Ammon's horn (tissue), 1 donor: ENCODE results near the gene VSIG2.

Experiments used
- DNase-seq: peaks from one replicate; pipeline ENCODE4 v3.0.0-alpha.2; 2016; ENCODE audit warnings: low spot score

VSIG2 gene

DNA sequence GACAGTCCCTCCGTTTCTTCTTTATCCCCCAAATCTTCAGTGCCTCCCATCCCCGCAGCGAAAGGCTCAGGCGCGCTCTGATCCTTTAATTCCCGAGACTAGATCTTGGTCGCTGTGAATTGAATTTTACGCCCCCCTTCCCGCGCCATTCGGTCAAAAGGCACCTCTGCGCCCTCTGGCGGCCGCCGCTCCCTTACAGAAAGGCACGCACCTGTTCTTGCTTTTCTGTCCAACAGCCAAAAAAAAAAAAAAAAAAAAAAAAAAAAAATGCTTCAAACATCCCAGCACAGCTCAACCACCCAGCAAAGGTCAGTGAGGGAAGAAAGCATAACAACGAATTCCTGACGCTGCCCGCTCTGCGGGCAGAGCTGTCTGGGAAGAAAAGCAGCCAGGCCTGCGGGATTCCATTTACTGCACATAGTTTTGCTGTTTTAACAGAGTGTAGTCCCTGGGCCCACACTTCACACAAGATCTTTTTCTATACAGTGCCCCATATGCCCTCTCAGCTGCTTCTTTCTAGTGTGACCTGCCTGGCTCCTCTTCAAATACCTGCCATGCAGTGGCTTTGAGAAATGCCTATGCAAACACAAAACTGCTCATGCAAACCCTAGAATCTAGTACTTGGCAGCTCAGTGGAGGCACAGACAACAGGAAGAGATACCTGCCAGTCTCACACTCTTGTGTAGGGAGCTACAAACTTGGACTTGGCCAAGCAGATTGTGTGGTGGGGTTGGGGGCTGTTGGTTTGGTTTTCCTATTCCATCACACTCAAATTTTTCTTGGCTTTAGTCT is 11.3 kb upstream of the VSIG2 start:
- DNase-seq = peak; percentile 75

DNA sequence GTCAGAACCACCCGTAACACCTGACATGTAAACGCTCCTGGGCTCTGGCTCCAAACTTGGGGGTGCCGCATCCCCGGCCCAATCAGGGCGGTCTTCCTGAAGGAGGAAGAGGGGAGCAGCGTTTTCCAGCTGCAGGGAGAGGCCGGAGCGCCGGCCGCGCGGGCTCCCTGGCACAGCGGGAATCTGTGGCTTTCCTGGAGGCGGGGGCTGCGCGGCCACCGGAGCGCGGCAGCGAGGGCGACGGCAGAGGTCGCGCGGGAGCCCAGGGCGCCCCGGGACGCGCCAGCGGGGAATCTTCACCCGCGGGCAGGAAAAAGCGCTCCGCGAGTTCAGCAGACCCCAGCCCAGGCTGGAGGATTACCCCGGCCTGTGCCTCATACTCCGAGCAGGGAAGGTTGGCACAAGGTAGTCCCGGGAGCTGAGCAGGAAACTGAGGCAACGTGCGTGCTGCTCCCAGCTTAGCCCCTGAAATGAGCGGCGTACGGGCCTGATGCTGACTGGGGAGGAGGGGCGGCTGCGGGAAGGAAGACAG is 10.6 kb upstream of the VSIG2 start:
- no peak for DNase-seq

DNA sequence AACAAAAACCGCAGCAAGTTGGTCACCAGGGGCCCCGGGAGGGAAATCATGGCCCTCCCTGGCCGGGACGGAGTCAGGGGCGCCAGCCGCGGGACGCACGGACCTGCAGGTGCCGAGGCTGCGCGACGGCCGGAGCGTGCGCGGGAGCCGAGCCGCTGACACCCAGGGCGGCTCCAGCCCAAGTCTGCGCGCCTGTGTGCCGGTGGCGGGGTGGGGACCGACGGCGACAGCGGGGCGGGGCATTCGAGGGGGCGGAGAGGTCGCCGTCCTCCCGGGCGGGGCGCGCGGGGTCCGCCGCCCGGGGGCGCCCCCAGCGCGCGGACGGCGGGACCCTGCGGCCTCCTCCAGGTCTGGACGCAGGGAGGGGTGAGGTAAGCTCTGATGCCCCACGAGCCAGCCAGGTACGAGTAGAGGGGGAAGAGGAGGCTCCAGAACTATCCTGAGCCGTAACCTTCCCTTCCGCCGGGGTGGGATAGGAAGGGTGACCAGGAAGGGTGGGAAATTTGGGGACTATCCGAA is 10.1 kb upstream of the VSIG2 start, which contains the start of gene ESAM:
Gene ESAM (minus strand): TSS at position 186 of the 519 bp plus-strand sequence. CDS start 136 bp downstream, at position 50.
- no peak for DNase-seq

DNA sequence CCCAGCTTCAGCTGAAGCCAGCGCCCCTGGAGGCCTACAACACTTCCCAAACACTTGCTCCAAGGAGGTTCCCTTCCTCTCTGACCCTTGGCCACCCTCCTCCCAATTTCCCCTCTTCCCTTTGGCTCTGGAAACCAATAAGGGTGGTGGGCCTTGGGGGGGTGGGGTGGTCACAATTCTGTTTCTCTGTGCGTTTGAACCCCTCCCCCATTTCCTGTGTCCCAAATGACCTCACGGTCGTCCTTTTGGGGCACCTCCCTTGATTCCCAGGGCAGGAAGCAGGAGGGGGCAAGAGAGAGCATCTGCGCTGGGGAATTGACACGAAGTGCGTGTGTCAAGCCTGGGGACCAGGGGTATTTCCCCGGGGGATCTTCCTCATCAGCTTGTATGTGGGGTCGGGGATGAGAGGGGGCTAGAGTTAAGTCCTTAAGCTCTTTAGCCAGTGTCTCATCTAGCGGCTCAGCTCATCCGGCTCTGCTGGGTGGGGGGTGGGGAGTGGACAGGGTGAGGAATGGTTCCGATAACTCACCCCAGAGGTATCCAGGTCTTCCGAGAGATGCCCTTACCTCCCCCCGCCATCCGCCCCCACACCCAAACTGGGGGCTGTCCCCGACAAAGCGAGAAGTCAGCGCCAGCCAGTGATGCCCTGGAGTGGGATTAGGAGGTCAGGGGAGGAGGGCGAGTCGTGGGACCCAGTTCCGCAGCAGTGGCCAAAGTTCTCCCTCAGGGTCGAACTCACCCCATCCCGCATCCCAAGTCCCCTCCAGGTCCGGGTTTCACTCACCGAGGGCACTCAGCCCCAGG is 9.4 kb upstream of the VSIG2 start:
- DNase-seq = no peak

DNA sequence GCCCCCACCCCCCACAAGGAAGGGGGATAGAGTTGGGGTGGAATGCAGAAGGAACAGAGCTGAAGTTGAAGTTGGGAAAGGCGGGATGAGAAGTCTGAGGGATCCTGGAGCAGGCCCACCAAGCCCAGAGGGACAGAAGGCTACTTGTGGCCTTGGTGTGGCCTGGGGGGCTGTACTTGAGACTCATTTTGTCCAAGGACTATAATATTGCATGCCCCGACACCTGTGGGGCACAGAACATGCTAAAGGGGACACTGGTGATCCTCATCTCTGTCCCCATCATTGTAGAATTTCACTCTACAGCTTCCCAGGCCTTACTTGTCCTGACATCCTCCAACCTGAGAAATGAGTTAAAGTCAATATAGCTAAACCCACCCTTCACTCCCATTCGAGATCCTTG is 8.8 kb upstream of the VSIG2 start:
- no peak for DNase-seq

DNA sequence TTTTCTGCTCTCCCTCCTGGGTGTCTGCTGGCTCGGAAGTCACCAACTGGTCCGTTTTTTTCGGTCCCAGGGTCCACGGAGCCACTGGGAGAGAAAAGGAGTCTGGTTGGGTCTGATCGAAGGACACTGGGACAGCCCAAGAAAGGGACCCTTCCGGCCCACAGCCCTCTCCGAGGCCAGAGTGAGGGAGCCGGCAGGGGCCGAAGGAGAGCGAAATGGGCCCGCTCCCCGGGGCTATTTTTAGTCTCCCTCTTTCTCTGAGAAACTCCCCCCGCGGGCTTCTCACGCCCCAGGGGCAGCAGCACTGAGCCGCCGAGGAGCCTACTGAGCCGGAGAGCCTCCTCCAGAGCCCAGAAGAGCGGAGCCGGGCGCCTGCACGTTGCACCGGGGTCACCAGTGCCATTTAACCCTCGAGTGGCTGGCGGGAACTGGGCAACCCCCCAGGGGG is 8.2 kb upstream of the VSIG2 start:
- DNase-seq = no peak

DNA sequence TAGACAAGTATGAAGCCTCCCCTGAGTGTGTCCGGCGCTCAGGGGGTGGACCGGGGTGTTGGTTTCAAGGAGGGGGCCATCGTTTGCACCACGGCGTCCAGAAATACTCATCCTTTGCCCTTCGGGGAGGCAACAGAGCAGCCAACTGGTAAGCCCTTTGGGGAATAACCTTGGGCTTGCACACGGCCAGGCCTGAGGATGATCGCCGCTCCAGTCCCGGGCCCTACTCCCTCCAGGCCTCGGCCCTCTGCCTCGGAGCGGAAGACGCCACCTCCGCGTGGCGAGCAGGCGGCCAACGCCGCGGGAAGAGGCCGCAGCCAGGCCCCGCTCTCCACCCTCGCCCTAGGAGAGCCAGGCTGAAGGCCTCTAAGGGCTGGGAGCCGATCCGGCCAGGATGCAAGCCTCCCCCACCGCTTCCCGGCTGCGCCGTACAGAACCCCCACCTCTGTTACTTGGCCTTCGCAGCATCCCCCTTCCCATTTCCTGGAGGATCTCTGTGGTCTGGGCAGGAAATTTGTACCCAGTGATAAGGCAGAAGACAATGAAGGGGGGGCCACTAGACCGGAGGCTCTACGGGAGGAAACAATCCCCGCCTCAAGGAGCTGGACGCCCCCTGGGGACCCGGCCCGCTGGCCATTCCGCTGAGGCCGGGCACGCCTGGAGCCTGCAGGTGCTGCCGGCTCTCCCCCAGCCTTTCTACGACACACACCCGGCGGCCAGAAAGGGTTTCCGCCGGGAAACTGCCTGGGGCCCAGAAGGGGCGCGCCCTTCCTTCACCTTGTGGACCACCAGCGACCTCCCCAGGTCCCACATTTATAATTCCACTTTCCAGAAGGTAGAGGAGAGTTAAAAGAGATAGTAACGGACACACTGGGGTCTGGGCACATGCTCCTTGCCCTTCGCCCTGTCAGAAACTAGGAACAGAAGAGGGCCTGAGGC is 7.5 kb upstream of the VSIG2 start:
- no peak for DNase-seq

DNA sequence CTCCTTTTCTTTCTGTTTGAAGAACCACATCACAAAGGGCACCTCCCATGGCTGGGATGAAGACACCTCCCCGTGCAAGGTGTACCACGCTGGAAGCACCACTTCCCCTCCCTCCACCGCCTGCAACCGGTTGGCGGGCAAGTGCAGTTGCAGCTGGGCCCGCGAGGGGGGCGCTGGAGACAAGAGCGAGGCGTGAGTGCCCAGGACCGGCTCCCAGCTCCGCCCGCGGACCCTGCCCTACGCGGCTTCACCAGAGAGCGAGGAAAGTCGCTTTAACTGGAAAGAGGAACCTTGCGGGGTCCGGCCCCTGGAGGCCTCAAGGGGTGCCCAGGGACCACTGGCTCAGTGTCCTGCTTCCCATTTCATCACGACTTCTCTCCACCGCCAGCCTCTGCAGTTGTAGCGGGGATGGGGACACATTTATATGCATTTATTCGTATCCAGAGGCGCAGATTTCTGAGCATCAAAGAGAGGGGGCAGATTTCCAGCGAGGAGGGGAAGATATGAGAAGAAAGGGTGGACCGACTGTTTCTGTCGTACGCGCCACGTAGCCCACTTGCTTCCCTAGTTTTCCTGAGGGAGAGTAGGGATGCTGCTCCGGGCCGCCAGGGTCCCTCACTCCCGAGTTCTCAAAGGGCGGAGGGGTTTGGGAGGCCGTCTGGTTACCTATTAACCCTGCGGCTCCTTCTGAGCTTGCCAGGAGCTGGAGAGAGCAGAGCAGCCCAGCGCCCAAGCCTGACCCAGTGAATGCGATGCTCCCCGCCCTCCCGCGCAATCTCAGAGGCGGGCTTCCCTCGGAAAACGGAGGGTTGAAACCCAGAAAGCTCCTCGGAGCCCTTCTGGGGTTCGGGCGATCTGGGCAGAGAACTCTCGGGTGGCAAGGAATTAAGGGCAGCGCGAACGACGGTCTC is 6.6 kb upstream of the VSIG2 start:
- peak; percentile 81 for DNase-seq

DNA sequence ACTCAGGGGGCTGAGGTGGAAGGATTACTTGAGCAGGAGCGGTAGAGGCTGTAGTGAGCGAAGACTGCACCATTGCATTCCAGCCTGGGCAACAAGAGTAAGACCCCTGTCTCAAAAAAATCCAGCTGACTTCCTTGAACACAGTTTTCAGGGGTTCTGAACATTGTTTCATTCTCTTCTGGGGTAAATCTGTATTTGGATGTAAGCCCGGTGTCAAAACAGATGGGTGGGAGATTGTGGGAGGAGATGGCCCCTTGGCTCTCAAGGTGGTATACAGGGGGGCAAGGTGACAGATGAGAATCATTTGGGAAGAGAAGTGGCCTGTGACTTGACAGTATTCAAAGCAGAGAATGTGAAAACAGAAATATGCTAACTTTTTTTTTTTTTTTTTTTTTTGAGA is 5.3 kb upstream of the VSIG2 start:
- no peak for DNase-seq

DNA sequence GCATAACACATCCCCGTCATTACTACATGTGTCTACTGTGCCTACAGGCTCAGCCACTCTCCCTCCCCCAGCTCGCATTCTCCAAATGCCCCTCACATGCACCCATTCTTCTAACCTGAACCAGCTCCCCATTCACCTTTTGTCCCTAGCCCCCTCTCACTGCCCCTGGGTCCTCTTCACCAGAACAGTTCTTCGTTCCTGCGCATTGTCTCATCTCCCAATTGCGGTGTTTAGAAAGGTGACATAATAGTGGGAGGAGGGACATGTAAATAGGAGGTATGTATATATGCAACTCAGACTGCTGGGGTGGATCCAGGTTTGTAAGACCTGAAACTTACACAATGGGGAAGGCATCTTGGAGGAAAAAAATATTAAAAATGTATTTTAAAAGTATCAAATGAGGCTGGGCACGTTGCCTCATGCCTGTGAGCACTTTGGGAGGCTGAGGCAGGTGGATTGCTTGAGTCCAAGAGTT is 4.7 kb upstream of the VSIG2 start:
- no peak for DNase-seq

DNA sequence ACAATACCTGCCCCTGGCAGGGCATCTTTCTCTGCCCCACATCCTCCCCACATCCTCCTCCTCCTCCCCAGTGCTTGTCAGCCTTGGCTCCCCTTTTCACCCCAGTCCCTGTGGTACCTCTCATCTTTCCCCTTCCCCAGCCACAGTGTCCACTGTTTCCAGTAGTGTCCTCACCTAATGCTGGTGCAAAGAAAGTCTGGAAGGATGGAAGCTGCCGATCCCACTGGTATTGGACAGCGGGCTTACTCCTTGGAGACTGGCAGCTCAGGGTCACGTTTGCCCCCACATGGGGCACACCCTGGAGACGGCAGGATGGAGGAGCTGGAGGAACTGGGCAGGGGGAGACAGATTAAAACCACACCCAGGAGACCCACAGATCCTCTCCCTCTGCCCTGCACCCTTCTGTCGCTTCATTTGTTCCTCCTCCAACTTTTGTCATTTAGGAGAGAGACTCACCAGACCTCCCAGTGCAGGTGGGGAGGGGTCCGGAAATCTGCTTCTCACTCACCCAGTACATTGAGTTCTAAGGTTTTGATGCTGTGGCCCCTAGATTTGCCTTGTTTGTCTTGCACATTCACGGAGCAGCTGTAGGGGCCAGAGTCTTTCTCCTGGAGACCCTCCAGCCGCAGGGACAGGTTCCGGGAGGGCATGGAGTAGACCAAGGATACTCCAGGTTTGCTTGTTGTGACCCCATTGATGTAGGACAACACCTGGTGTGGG is 4.1 kb upstream of the VSIG2 start:
- DNase-seq = no peak

DNA sequence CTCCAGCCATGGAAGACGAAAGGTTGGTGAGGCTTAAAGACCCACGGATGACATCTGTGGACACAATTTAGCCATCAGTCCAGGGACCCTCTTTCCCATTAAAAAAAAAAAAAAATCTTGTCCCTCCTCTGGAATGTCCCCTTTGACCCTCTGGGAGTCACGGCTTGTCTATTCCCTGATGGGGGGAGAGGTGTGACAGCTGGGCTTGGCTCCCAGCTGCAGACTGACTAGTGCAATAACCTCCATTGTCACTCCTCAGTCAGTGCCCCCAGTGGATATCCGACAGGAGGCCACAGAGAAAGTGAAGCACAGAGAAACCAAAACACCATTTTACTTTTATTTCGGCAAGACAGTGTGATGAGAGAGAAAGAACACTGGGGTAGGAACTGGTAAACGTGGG is 2.7 kb upstream of the VSIG2 start:
- DNase-seq = no peak

DNA sequence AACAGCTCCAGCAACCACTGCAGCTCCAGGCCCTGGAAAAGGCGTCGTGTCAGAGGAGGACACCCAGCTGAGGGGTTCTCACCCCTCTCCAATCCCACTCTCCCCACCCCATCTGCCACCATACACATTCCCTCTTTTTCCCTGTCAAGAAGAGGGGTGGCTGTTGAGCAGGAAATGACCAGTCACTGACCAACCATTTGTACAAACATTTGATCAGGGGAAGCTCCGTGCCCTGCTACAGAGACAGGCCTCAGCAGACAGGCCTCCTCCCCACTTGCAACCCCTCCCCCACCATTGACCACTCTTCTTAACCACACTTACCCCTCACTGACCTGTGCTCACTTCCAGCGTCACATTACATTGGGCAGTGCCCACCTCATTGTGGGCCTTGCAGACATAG is 2.3 kb upstream of the VSIG2 start:
- DNase-seq = no peak

DNA sequence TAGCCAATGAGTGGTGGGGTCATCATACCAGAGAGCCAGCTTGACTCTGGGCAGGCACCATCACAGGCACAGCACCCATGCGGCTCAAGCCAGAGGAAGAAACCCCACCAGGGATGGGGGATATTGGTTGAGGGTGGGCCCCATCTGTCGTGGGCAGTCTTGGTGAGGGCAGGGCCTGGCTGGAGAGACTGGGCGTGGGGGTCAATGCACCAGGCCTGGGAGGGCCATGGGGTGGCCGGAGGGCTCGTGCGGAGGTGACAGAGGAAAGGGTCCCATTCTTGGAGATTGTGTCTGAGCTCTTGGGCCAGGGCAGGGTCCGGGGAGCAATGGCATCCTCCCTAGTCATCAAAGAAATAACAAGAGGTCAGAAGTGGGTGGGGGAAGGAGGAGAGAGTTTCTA is 1.6 kb upstream of the VSIG2 start:
- DNase-seq = no peak

DNA sequence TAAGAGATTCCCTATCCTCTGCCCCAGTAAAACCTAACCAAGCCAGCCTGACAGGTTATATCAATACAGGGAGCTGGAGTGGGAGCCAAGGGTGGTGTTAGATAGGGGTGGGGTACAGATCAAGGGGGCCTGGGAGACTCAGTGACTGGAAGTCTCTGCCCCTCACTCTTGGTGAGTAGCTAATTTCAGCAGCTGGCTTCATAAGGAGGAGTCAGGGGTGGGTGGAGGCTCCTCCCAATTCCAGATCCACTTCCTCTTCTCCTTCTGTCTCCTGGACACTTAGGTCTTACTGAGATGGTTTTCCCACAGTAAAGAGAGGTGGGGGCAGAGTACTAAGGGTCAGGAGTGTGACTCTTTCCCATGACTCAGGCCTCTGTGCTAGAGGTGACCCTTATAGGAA is 1.1 kb upstream of the VSIG2 start:
- DNase-seq = no peak

DNA sequence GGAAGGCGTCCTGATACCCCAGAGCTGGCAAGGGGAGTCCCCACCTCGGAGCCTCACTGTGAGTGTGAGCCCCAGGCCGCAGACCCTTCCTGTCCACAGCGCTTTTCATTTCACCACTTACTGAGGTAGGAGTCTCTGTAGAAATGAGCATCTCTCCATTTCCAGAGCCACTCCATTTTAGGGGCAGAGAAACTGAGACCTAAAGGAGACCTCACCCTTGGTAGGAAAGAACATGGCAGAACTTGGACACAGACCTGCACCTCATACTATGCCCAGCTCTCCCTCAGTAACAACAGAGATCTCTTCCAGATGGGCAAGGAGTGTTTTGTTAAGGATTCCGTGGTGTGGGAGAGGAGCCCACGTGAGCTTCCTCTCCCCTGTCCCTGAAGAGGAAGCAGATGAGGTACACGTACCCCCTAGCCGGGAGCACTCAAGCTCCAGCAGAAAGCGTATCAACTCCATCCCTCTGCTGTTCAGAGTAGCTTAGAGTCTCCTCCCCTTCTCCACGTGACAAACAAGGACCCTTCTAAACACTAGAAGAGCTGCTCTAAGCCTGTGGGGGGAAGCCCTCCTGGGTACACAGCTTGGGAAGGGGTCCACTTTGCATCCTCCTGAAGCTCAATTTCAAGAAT is 532 bp upstream of the VSIG2 start:
- no peak for DNase-seq

DNA sequence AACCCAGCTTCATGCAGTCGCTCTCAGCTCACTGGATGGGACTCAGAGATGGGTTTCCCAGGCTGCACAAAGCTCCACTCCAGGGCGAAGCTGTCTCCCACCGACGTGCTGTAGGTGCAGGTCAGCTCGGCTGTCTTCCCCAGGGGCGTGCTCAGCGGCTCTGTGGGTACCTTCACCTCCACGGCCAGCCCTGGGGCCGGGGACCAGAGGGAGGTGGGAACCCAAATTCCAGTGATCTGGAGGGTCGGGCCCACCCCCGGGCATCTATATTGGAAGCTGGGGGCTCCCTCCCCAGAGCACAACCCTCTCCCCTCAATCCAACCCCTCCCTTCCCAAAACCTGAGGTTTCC is 689 bp downstream of the VSIG2 start:
- no peak for DNase-seq

DNA sequence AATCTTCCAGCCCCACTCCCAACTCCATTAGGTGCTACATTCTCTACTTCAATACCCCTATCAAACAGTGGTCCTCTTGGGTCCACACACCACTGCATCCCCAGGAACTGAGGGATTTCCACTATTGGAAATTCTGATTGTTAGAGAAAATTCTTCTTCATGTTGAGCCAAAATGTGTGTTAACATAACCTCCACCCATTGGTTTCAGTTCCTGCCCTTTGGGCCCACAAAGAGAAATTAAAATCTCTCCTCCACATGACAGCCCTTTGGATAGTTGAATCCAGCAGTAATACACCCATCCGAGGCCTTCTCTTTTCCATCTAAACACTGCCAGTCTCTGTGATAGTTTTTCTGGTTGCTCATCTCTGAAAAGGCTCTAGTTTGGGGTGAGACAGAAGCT is 2.1 kb downstream of the VSIG2 start:
- DNase-seq = no peak
